D721Med (cell line): ENCODE measurements around the gene IMPG2.

Experiments used
- DNase-seq: peaks from one replicate; pipeline ENCODE4 v3.0.0; 2011; ENCODE audit warnings: low spot score; ENCODE audit not compliant: insufficient read length
- FAIRE-seq: peaks from 2 replicates; lab custom pipeline; 2011; peaks lifted over from hg19 to GRCh38; lab: Jason Lieb, UNC
- TF ChIP-seq, protein P1 (sequence below): IDR thresholded peaks from 2 replicates; pipeline ENCODE4 v1.5.1; 2012; ENCODE audit warnings: mild to moderate bottlenecking, control low read depth; ENCODE audit not compliant: insufficient read depth; ENCODE audit errors: missing control alignments

Gene IMPG2

DNA sequence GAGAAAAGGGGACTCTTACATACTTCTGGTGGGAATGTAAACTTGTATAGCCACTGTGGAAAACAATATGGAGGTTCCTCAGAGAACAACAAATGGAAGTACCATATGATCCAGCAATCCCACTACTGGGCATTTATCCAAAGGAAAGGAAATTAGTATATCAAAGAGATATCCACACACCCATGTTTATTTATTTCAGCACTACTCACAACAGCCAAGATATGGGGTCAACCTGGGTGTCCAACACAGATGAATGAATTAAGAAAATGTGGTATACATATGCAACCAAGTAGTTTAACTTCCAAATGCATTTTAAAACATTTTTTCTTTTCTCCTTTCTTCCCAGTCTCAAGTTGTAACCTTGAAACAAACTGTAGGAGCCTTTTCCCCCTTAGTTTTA lies 54.3 kb downstream of the IMPG2 start:
- DNase-seq (no peak), FAIRE-seq (no peak)
- TF ChIP-seq, protein P1, sequence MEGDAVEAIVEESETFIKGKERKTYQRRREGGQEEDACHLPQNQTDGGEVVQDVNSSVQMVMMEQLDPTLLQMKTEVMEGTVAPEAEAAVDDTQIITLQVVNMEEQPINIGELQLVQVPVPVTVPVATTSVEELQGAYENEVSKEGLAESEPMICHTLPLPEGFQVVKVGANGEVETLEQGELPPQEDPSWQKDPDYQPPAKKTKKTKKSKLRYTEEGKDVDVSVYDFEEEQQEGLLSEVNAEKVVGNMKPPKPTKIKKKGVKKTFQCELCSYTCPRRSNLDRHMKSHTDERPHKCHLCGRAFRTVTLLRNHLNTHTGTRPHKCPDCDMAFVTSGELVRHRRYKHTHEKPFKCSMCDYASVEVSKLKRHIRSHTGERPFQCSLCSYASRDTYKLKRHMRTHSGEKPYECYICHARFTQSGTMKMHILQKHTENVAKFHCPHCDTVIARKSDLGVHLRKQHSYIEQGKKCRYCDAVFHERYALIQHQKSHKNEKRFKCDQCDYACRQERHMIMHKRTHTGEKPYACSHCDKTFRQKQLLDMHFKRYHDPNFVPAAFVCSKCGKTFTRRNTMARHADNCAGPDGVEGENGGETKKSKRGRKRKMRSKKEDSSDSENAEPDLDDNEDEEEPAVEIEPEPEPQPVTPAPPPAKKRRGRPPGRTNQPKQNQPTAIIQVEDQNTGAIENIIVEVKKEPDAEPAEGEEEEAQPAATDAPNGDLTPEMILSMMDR = no peak

DNA sequence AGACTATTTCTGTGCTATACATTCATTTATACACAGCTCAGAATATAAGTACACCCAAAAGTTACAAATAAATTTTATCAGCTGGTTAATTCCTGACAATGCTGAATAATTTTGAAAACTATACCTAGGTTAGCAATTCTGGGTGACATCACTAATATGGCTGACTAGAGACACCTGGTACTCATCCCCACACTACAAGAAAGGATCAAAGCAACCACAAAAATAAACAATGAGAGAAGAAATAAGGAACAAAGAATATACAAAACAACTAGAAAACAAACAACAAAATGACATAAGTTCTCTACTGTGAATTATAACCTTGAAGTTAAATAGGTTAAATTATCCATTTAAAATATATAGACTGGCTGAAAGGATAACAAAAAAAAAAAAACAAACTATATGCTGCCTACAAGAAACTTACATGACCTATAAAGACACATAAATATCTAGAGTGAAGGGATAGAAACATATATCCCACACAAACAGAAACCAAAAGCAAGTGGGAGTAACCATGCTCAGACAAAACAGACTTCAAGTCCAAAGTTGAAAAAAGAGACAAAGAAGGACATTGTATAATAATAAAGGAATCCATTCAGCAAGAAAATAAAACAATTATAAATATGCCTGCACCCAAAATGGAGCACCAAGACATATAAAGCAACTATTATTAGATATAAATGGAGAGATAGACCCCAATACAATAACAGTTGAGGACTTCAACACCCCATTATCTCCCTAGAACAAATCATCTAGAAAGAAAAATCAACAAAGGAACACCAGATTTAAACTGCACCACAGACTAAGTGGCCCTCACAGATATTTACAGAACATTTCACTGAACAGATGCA lies 57.8 kb downstream of the IMPG2 start:
- TF ChIP-seq, protein P1 = no peak
- FAIRE-seq (no peak), DNase-seq (no peak)

DNA sequence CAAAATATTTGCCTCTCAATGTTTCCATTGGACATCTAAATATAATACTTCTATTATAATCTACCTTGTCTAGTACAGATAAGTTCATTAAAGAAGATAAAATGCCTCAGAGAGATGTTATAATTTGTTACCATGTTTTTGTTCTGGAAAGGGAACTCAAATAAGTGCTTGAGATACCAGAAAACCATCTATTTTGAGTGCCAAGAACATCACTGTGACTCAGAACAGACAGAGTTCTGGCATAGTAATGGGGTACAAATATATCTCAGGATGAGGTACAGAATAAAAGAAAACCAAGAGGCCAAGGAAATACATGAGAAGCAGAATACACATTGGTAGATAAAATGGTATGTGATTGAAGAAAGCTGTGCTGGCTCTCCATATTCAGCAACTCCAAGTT lies 58.9 kb downstream of the IMPG2 start:
- TF ChIP-seq, protein P1 = no peak
- DNase-seq (no peak), FAIRE-seq (no peak)

DNA sequence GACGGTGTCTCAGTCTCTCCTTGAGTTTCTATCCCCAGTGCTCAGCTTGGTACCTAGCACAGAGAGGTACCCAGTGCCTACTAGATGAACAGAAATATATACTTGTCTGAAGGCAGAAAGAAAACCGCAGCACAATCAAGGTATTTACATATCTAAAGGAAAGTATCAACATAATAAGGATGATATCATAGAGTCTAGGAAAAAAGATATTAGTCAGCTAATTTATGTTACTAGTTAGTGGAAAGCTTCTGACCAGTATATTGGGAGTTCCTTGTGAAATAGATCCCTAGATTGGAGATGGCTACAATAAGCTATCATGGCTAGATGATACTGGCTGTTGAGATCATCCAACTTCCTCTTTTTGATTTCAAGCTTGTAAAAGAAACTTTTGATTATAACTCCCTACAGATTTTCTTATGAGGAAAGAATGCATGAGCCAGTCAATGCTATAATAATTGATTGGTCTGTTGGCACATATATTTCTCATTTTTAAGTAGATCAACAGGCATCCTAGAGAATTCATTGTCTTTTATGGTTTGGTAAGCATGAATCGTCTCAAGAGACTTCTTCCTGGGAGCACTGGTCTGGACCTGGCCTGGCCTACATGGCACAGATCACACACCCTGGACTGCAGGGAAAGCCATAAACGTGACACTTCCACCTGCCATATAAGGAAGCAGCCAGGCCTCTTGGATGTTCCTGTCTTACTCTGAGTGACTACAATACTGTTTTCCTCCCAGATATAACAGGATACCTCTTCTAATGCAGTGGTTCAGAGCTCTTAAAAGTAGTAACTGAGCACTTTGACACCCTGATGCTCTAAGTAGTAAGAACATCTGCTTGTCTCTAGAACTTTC lies 60.7 kb downstream of the IMPG2 start:
- DNase-seq (no peak), FAIRE-seq (no peak)
- TF ChIP-seq, protein P1 = no peak

DNA sequence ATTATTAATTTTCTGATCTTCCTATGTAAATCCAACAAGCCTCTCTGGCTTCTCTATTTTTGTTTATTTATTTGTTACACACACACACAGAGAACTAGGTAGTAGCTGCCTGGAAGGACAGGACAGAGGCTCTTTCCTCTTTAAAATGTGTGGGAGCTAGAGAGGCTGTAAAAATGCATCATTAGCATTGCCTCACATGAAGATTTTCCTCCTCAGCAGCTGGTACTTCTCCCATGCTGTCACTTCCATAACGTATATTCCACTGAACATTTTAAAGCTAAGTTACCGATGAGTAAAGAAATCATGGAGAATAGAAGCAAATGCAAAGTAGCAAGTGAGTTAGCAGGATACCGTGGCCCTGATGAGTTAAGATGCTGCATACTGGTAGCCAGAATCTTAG lies 63.9 kb downstream of the IMPG2 start:
- FAIRE-seq (no peak), DNase-seq (no peak)
- TF ChIP-seq, protein P1 = no peak

DNA sequence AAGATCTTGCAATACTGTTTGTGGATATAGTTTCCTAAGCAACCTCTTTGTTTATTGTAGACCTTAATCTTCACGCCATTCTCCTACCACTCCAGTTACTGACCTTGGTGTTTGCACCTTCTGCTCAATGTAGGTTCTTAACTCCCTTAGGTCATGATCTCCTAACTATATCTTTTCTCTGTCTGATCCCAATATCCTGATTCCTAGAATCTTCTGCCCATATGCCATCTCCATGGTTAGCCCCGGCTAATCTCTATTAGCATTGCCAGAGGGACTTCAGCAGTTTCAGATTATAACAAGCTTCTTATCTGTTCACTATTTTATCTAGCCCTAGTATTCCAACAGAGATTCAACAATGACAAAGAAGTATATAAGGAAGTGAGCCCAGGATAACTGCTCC lies 64.9 kb downstream of the IMPG2 start:
- TF ChIP-seq, protein P1 = no peak
- DNase-seq = no peak
- FAIRE-seq = peak; percentile 80

DNA sequence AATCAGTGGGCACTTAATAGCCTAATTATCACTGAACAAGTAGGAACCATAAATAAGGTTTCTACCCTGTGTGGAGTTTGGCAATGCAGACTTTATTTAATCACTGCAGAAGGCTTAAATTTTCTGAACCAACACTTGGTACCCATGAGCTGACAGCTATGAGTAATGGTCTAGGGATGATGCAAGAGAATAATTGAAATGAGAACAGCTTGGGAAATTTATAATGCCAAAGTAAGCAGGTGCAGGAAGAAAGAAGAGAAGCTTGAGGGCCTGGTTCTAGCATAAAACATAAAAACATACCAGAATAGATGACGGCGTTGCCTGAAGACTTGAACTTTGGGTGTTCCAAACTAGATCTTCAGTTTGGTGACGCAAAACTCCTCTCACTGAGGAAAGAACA lies 67.0 kb downstream of the IMPG2 start:
- FAIRE-seq = no peak

More for the DNA sequence above, 67.0 kb downstream of the IMPG2 start:
- DNase-seq = no peak
- TF ChIP-seq, protein P1 = no peak
